ENCODE measurements around the gene YARS1. TPM values are rescaled to one million over a fixed set of nuclear protein-coding genes. Genes with fewer than 3 reads are reported as not detected.

The YARS1 gene
- total RNA-seq, 1 donor from 2014 or later: 219 TPM

- peak; percentile 75 for DNase-seq (ENCODE audit: low read depth)
- Mint-ChIP-seq H3K36me3 (ENCODE audit: low read depth, unreplicated experiment) (peaks cover 25% of the 10 kb centered on the region), H3K4me3 (ENCODE audit: unreplicated experiment) (no peak overlapping the region), H3K27me3 (ENCODE audit: low read depth, unreplicated experiment) (no peaks in the 10 kb centered on the region), H3K9me3 (ENCODE audit: unreplicated experiment) (no peaks in the 10 kb centered on the region), H3K4me1 (ENCODE audit: low read depth, unreplicated experiment) (peaks cover 28% of the 10 kb centered on the region), H3K27ac (ENCODE audit: unreplicated experiment) (peak overlapping the region; percentile 85)
- no peak for FAIRE-seq
- Histone ChIP-seq H2AFZ (ENCODE audit: low read depth, low read length) (no peak overlapping the region), H3K27ac (ENCODE audit: low read depth, low read length) (peak overlapping the region; percentile 46), H3K4me2 (ENCODE audit: low read length) (peak overlapping the region; percentile 37), H3K79me2 (ENCODE audit: insufficient read depth, low read length) (no peaks in the 10 kb centered on the region), H3K4me3 (ENCODE audit: insufficient read depth, low read depth, low read length) (no peak overlapping the region), H3K9ac (ENCODE audit: low read length) (peak overlapping the region; percentile 2), H3K4me1 (ENCODE audit: insufficient read depth, low read length) (peaks cover 14% of the 10 kb centered on the region), H4K20me1 (ENCODE audit: insufficient read depth, low read length) (peaks cover 20% of the 10 kb centered on the region), H3K27me3 (ENCODE audit: insufficient read depth, low read length) (no peaks in the 10 kb centered on the region), H3K9me3 (ENCODE audit: insufficient read depth, low read depth, low read length) (no peaks in the 10 kb centered on the region), H3K36me3 (ENCODE audit: insufficient read depth, low read length) (peaks cover 34% of the 10 kb centered on the region)
- TF ChIP-seq CTCF (IDR thresholded peaks at IDR 0.05; ENCODE audit: insufficient read depth, low read depth, low read length) (no peak), EZH2 (IDR thresholded peaks at IDR 0.05; ENCODE audit: insufficient read depth, low read length) (no peak)
These were observed 42.1 kb downstream of the YARS1 start for GRCh38 chr1:32774950-32775634.

GRCh38 chr1:32774464-32774808 is 42.7 kb downstream of the YARS1 start:
- Mint-ChIP-seq H3K27ac (ENCODE audit: unreplicated experiment) (no peak overlapping the region), H3K4me3 (ENCODE audit: unreplicated experiment) (no peak overlapping the region), H3K36me3 (ENCODE audit: low read depth, unreplicated experiment) (peaks cover 20% of the 10 kb centered on the region), H3K27me3 (ENCODE audit: low read depth, unreplicated experiment) (no peaks in the 10 kb centered on the region), H3K4me1 (ENCODE audit: low read depth, unreplicated experiment) (peaks cover 30% of the 10 kb centered on the region), H3K9me3 (ENCODE audit: unreplicated experiment) (no peaks in the 10 kb centered on the region)
- H3K4me1 ChIP-seq (ENCODE audit: insufficient read depth, low read length): peaks cover 21% of the 10 kb centered on the region
- no peaks in the 10 kb centered on the region for H3K9me3 ChIP-seq (ENCODE audit: insufficient read depth, low read depth, low read length)
- peaks cover 19% of the 10 kb centered on the region for H4K20me1 ChIP-seq (ENCODE audit: insufficient read depth, low read length)
- no peak overlapping the region for H3K9ac ChIP-seq (ENCODE audit: low read length)
- H3K4me2 ChIP-seq (ENCODE audit: low read length): no peak overlapping the region
- H3K27ac ChIP-seq (ENCODE audit: low read depth, low read length): no peak overlapping the region
- H2AFZ ChIP-seq (ENCODE audit: low read depth, low read length): no peak overlapping the region
- H3K4me3 ChIP-seq (ENCODE audit: insufficient read depth, low read depth, low read length): no peak overlapping the region
- H3K36me3 ChIP-seq (ENCODE audit: insufficient read depth, low read length): peaks cover 28% of the 10 kb centered on the region
- FAIRE-seq (no peak), DNase-seq (ENCODE audit: low read depth) (no peak)
- no peak for TF ChIP-seq CTCF (IDR thresholded peaks at IDR 0.05; ENCODE audit: insufficient read depth, low read depth, low read length)
- TF ChIP-seq EZH2 (IDR thresholded peaks at IDR 0.05; ENCODE audit: insufficient read depth, low read length): no peak
- no peaks in the 10 kb centered on the region for H3K27me3 ChIP-seq (ENCODE audit: insufficient read depth, low read length)
- no peaks in the 10 kb centered on the region for H3K79me2 ChIP-seq (ENCODE audit: insufficient read depth, low read length)

GRCh38 chr1:32773764-32774463 is 43.2 kb downstream of the YARS1 start:
- H3K4me3 ChIP-seq (ENCODE audit: insufficient read depth, low read depth, low read length): no peak overlapping the region
- H2AFZ ChIP-seq (ENCODE audit: low read depth, low read length): no peak overlapping the region
- peaks cover 19% of the 10 kb centered on the region for H4K20me1 ChIP-seq (ENCODE audit: insufficient read depth, low read length)
- TF ChIP-seq CTCF (IDR thresholded peaks at IDR 0.05; ENCODE audit: insufficient read depth, low read depth, low read length) (no peak), EZH2 (IDR thresholded peaks at IDR 0.05; ENCODE audit: insufficient read depth, low read length) (no peak)
- DNase-seq (ENCODE audit: low read depth): no peak
- H3K4me1 ChIP-seq (ENCODE audit: insufficient read depth, low read length): peaks cover 22% of the 10 kb centered on the region
- no peak overlapping the region for H3K9ac ChIP-seq (ENCODE audit: low read length)
- Mint-ChIP-seq H3K4me1 (ENCODE audit: low read depth, unreplicated experiment) (peaks cover 33% of the 10 kb centered on the region), H3K36me3 (ENCODE audit: low read depth, unreplicated experiment) (peaks cover 20% of the 10 kb centered on the region), H3K27me3 (ENCODE audit: low read depth, unreplicated experiment) (no peaks in the 10 kb centered on the region), H3K4me3 (ENCODE audit: unreplicated experiment) (no peak overlapping the region), H3K9me3 (ENCODE audit: unreplicated experiment) (no peaks in the 10 kb centered on the region), H3K27ac (ENCODE audit: unreplicated experiment) (peak overlapping the region; percentile 86)
- no peak overlapping the region for H3K4me2 ChIP-seq (ENCODE audit: low read length)
- no peak overlapping the region for H3K27ac ChIP-seq (ENCODE audit: low read depth, low read length)
- peaks cover 22% of the 10 kb centered on the region for H3K36me3 ChIP-seq (ENCODE audit: insufficient read depth, low read length)
- H3K27me3 ChIP-seq (ENCODE audit: insufficient read depth, low read length): no peaks in the 10 kb centered on the region
- H3K9me3 ChIP-seq (ENCODE audit: insufficient read depth, low read depth, low read length): no peaks in the 10 kb centered on the region
- FAIRE-seq: no peak
- H3K79me2 ChIP-seq (ENCODE audit: insufficient read depth, low read length): no peaks in the 10 kb centered on the region

Data from astrocyte (in vitro differentiated cells and primary cell).